IMR-90 (cell line): ENCODE results near the gene LINC00237. TPM values are rescaled to one million over a fixed set of nuclear protein-coding genes. Genes with fewer than 3 reads are reported as not detected.

ENCODE experiments used
- ATAC-seq: fragments of 200-7000 bp; cut with Tn5 transposase; 2 replicates; pipeline ENCODE4 v1.9.1; 2020; ENCODE audit warnings: low read depth, mild to moderate bottlenecking, moderate library complexity
- BruUV-seq: library from RNA; stranded (reverse); fragments of 400-500 nt; replicated peaks from 2 replicates; lab custom pipeline; 2021; lab: Mats Ljungman, UMichigan
- CTCF ChIA-PET: fragments of 300-600 bp; formaldehyde crosslinking; extraction: SDS; loops from one replicate; lab custom pipeline; 2021; ENCODE audit warnings: antibody characterized with exemption; lab: Yijun Ruan, JAX
- POLR2A ChIA-PET: fragments of 300-600 bp; sonication (Branson Sonifier 250); formaldehyde crosslinking; loops from one replicate; lab custom pipeline; 2022; ENCODE audit warnings: antibody characterized with exemption; ENCODE audit not compliant: unreplicated experiment; lab: Charles Lee
- DNase-seq: peaks from one replicate; pipeline ENCODE4 v3.0.0; 2013
- H2AFZ ChIP-seq: replicated peaks from 2 replicates; pipeline ENCODE3; 2013; ENCODE audit warnings: low read length, mild to moderate bottlenecking; ENCODE audit not compliant: poor library complexity
- H2AK5ac ChIP-seq: 2 replicates; pipeline ENCODE4 v1.6.1; 2013; ENCODE audit warnings: low read depth, low read length, inconsistent platforms
- H2AK9ac ChIP-seq: replicated peaks from 2 replicates; pipeline ENCODE3; 2013; ENCODE audit warnings: mild to moderate bottlenecking, low read depth, low read length, moderate library complexity; ENCODE audit not compliant: poor library complexity
- H2BK120ac ChIP-seq: 2 replicates; pipeline ENCODE4 v1.6.1; 2013; ENCODE audit warnings: low read depth, low read length, inconsistent platforms
- H2BK15ac ChIP-seq: 3 replicates; pipeline ENCODE4 v1.6.1; 2013; ENCODE audit warnings: low read depth, low read length, inconsistent platforms
- H2BK20ac ChIP-seq: 2 replicates; pipeline ENCODE4 v1.6.1; 2013; ENCODE audit warnings: low read depth, mild to moderate bottlenecking, inconsistent platforms, low read length, moderate library complexity
- H2BK5ac ChIP-seq: 2 replicates; pipeline ENCODE4 v1.6.1; 2013; ENCODE audit warnings: mild to moderate bottlenecking, low read depth, low read length, inconsistent platforms; ENCODE audit not compliant: poor library complexity, severe bottlenecking
- H3K14ac ChIP-seq: replicated peaks from 2 replicates; pipeline ENCODE4 v1.6.1; 2013; ENCODE audit warnings: low read depth, low read length, inconsistent platforms
- H3K18ac ChIP-seq: 2 replicates; pipeline ENCODE4 v1.6.1; 2013; ENCODE audit warnings: low read depth, low read length, control low read depth
- H3K23ac ChIP-seq: 2 replicates; pipeline ENCODE4 v1.6.1; 2013; ENCODE audit warnings: low read depth, low read length, inconsistent platforms
- H3K27ac ChIP-seq: 2 replicates; pipeline ENCODE4 v1.5.1; 2013; ENCODE audit warnings: mild to moderate bottlenecking, control low read depth, low read length; ENCODE audit not compliant: insufficient read depth
- H3K27me3 ChIP-seq: 2 replicates; pipeline ENCODE4 v1.6.1; 2013; ENCODE audit warnings: low read length; ENCODE audit not compliant: control insufficient read depth, insufficient read depth
- H3K36me3 ChIP-seq: 2 replicates; pipeline ENCODE4 v1.6.1; 2013; ENCODE audit warnings: low read length, mixed read lengths; ENCODE audit not compliant: control insufficient read depth, insufficient read depth
- H3K4ac ChIP-seq: 2 replicates; pipeline ENCODE4 v1.6.1; 2013; ENCODE audit warnings: low read depth, low read length, inconsistent platforms
- H3K4me1 ChIP-seq: 2 replicates; pipeline ENCODE4 v1.6.1; 2013; ENCODE audit warnings: low read length, mixed read lengths; ENCODE audit not compliant: control insufficient read depth, insufficient read depth
- H3K4me2 ChIP-seq: 2 replicates; pipeline ENCODE4 v1.6.1; 2013; ENCODE audit warnings: low read depth, mild to moderate bottlenecking, control low read depth, low read length, moderate library complexity
- H3K4me3 ChIP-seq: 2 replicates; pipeline ENCODE4 v1.5.1; 2013; ENCODE audit warnings: low read depth, mild to moderate bottlenecking, control low read depth, low read length, moderate library complexity; ENCODE audit not compliant: insufficient read depth
- H3K56ac ChIP-seq: 2 replicates; pipeline ENCODE4 v1.6.1; 2013; ENCODE audit warnings: low read length, inconsistent platforms; ENCODE audit not compliant: insufficient read depth; ENCODE audit errors: extremely low read depth
- H3K79me1 ChIP-seq, 2 experiments: 2 replicates each; pipeline ENCODE4 v1.6.1; 2013; ENCODE audit warnings: low read length in 2 of 2, inconsistent platforms in 1 of 2, low read depth in 1 of 2
- H3K9ac ChIP-seq: 2 replicates; pipeline ENCODE4 v1.6.1; 2013; ENCODE audit warnings: low read depth, low read length, control low read depth
- H3K9me1 ChIP-seq: 2 replicates; pipeline ENCODE4 v1.6.1; 2013; ENCODE audit warnings: low read length, inconsistent platforms; ENCODE audit not compliant: insufficient read depth
- H3K9me3 ChIP-seq: 2 replicates; pipeline ENCODE4 v1.6.1; 2013; ENCODE audit warnings: low read length; ENCODE audit not compliant: control insufficient read depth, insufficient read depth
- H4K20me1 ChIP-seq: 2 replicates; pipeline ENCODE4 v1.6.1; 2013; ENCODE audit warnings: low read length, inconsistent platforms; ENCODE audit not compliant: insufficient read depth
- H4K5ac ChIP-seq: 2 replicates; pipeline ENCODE4 v1.6.1; 2013; ENCODE audit warnings: mild to moderate bottlenecking, low read depth, low read length, control low read depth
- H4K8ac ChIP-seq, 2 experiments: 2 replicates each; pipeline ENCODE4 v1.6.1; 2013; ENCODE audit warnings: low read depth in 2 of 2, low read length in 2 of 2, control low read depth in 1 of 2, inconsistent platforms in 1 of 2
- H4K91ac ChIP-seq: 2 replicates; pipeline ENCODE4 v1.6.1; 2013; ENCODE audit warnings: low read depth, low read length, inconsistent platforms; ENCODE audit not compliant: insufficient read depth
- CEBPB ChIP-seq: IDR thresholded peaks from 2 replicates; pipeline ENCODE4 v1.6.1; 2012; ENCODE audit warnings: low read depth, low read length, improper control_type of control experiment
- CHD1 ChIP-seq: IDR thresholded peaks from 2 replicates; pipeline ENCODE4 v1.6.1; 2012; ENCODE audit warnings: low read depth, low read length, improper control_type of control experiment
- ELK1 ChIP-seq: fragments of 150-350 bp; IDR thresholded peaks from 2 replicates; pipeline ENCODE4 v1.6.1; 2016; ENCODE audit warnings: low read depth, mild to moderate bottlenecking, low read length, moderate library complexity, borderline replicate concordance
- MAZ ChIP-seq: IDR thresholded peaks from 2 replicates; pipeline ENCODE4 v1.6.1; 2012; ENCODE audit warnings: low read depth, mild to moderate bottlenecking, low read length, improper control_type of control experiment, moderate library complexity, borderline replicate concordance
- MXI1 ChIP-seq: IDR thresholded peaks from 2 replicates; pipeline ENCODE4 v1.6.1; 2012; ENCODE audit warnings: low read depth, mild to moderate bottlenecking, low read length, moderate library complexity, borderline replicate concordance
- RAD21 ChIP-seq: IDR thresholded peaks from 2 replicates; pipeline ENCODE4 v1.6.1; 2012; ENCODE audit warnings: low read length, improper control_type of control experiment
- WGBS, 2 experiments: methylation state at CpG; one replicate each; pipeline versions ENCODE4 v1.1.5 to v1.1.7; 2013; ENCODE audit warnings: missing lambda C conversion rate in 2 of 2; ENCODE audit not compliant: insufficient read length in 1 of 2; ENCODE audit errors: extremely low coverage in 2 of 2; 5-methylcytosine and 5-hydroxymethylcytosine counted together
- dilution Hi-C: fragments of 300-500 bp; cut with HindIII; formaldehyde crosslinking; loops from one replicate; pipeline ENCODE4 v1.14.3; 2018; ENCODE audit warnings: low sequenced_read_pairs; ENCODE audit not compliant: unreplicated experiment
- in situ Hi-C: fragments of 300-500 bp; cut with MboI; formaldehyde crosslinking; loops from 3 replicates; pipeline ENCODE4 v1.14.3; 2019; ENCODE audit warnings: low sequenced_read_pairs, inconsistent platforms, mixed read lengths
- intact Hi-C: fragments of 100-400 bp; cut with micrococcal nuclease; formaldehyde crosslinking; loops from 2 replicates; pipeline ENCODE4 v1.10.0; 2022
- polyA plus RNA-seq, 3 experiments: library from polyadenylated mRNA; depleted of rRNA; stranded (reverse); fragments of >200 nt; gene quantifications; 2 replicates each; pipeline ENCODE4 v1.2.3, GENCODE V29; 2012; ENCODE audit warnings: low replicate concordance in 1 of 3
- total RNA-seq: library from RNA; depleted of rRNA; stranded (reverse); fragments of >200 nt; gene quantifications from 2 replicates; pipeline ENCODE4 v1.2.3, GENCODE V29; 2012

LINC00237 gene
- total and polyA plus RNA-seq, 2 of the 4 experiments (the other 2 are of a cell fraction), result not detected

- H3K4me2 ChIP-seq, result no peak overlapping the region
- in situ Hi-C loops, result no loop called here
- POLR2A ChIA-PET, result no interaction called here
These were observed 23.6 kb downstream of the LINC00237 start for GRCh38 chr20:21082584-21082983.

More at GRCh38 chr20:21082584-21082983, 23.6 kb downstream of the LINC00237 start:
- Histone ChIP-seq H3K4me3 (no peak overlapping the region), H4K20me1 (no peaks in the 10 kb centered on the region), H2BK5ac (no peak overlapping the region), H3K23ac (no peak overlapping the region), H3K56ac (no peak overlapping the region), H3K18ac (no peak overlapping the region), H3K14ac (no peak overlapping the region), H2AK9ac (no peak overlapping the region), H2BK15ac (no peak overlapping the region), H4K5ac (no peak overlapping the region), H3K9me1 (no peaks in the 10 kb centered on the region), H3K4ac (no peak overlapping the region), H4K91ac (no peak overlapping the region), H3K9me3 (no peaks in the 10 kb centered on the region), H2AK5ac (no peak overlapping the region), H2AFZ (no peak overlapping the region), H3K79me1 (no peaks in the 10 kb centered on the region), H3K27ac (no peak overlapping the region), H4K8ac (no peak overlapping the region), H2BK120ac (no peak overlapping the region), H3K27me3 (peaks cover 2% of the 10 kb centered on the region), H3K9ac (no peak overlapping the region), H3K36me3 (no peaks in the 10 kb centered on the region), H2BK20ac (no peak overlapping the region), H3K4me1 (no peaks in the 10 kb centered on the region)
- intact Hi-C loops (no loop called here), dilution Hi-C loops (no loop called here)
- WGBS, 2 experiments, result no CpG with 5 or more reads among the region's 2 CpGs
- BruUV-seq, result no TSS peak
- ATAC-seq (no peak), DNase-seq (no peak)
- no peak for TF ChIP-seq CEBPB
- no peak for TF ChIP-seq MAZ
- TF ChIP-seq RAD21, result no peak
- TF ChIP-seq MXI1, result no peak
- no peak for TF ChIP-seq ELK1
- no peak for TF ChIP-seq CHD1
- CTCF ChIA-PET, result no interaction called here
